Posterior vena cava (tissue), 2 donors: Measurements from ENCODE around the gene TAS2R16. TPM values are rescaled to one million over a fixed set of nuclear protein-coding genes. Genes with fewer than 3 reads are reported as not detected.
"Not testable (repeated sequence)": the region's sequence is repeated elsewhere in the genome, so short reads cannot be mapped to it uniquely, and the experiment has no call there.

Experiments
- DNase-seq: peaks from one replicate; pipeline ENCODE4 v3.0.0-alpha.2; 2020; ENCODE audit warnings: low spot score
- intact Hi-C, 2 donors: fragments of 100-400 bp; cut with DNase I; formaldehyde crosslinking; loops; one replicate each; pipeline versions ENCODE4 v1.14.1 to v1.14.2; 2022 to 2023
- total RNA-seq, 2 donors: library from RNA; stranded (reverse); fragmentation: NEBNext Ultra II Directional; extraction: Animal tissue kit (Norgen Biotek cat#: 25700); gene quantifications; one replicate each; pipeline ENCODE4 v1.2.1, GENCODE V29; 2021
- donor health status: DM: yes; HTN: yes; CAD: no.
- donor health status: DM: yes; HTN: yes; CAD: no.

TAS2R16 gene
- total RNA-seq, 2 donors from 2014 or later: not detected

GRCh38 chr7:122983261-122983660, 12.2 kb downstream of the TAS2R16 start:
- intact Hi-C loops: no loop called here
- no peak for DNase-seq

DNA sequence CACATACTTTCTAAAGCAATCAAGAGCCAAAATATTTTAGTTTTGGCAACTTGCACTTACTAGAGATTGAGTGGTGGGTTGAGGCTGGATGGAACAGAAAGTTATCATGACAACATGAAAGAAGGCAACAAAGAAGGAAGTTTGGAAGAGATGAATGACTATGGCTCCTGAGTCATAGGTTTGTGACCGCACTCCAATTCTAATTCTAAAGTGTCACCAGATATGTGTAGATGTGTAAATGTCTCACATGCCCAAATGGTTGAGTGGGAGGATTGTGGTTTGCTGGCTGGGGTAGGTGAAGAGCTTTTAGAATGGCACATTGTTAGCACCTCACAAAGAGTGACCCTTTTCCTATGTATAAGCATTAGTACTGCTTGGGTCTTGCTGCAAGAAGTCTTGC, 20.2 kb downstream of the TAS2R16 start:
- intact Hi-C loops: no loop called here
- no peak for DNase-seq

DNA sequence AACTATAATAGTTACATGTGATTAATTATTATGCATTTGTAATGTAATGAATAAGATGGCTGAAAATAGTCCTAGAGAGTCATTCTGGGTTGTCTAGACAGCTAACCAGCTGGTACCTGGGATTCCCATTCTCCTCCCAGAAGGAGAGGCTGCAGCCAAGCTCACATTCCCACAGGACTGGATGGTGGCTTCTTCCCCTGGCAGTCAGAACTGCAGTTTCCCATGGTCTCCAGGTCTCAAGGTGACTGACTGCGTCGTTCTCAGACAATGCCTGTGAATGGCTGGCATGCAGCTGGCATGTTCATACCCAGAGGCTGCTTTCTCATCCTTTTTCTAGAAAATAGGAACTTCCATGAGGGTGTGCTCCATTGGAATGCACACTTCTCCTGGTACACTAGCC, 21.3 kb downstream of the TAS2R16 start:
- intact Hi-C loops: no loop called here
- DNase-seq: no peak

- intact Hi-C loops: no loop called here
- DNase-seq: no peak
Observed at GRCh38 chr7:122972056-122972455, 23.4 kb downstream of the TAS2R16 start.

GRCh38 chr7:122970740-122971725, 24.5 kb downstream of the TAS2R16 start:
- no peak for DNase-seq
- intact Hi-C loops: no loop called here

- DNase-seq: no peak
- intact Hi-C loops: no loop called here
Observed at GRCh38 chr7:122968389-122968788, 27.1 kb downstream of the TAS2R16 start.

DNA sequence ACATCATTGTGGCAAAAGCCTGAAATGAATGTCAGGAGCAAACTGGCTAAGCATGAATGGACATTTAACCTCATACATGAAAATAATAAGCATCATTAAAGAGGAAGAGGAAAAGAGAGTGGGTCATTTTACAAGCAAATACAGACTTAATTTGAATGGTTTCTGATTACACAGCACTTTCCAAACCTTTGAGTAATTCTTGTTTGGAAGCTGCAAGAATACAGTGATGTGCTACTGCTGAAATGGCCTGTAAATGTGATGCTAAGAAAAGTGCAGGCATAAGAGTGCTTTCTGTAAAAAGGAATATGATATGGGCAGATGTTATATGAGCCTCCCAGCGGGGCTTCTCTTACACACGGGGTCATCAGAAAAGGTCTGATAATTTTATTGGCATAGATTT, 30.2 kb downstream of the TAS2R16 start:
- intact Hi-C loops: no loop called here

DNA sequence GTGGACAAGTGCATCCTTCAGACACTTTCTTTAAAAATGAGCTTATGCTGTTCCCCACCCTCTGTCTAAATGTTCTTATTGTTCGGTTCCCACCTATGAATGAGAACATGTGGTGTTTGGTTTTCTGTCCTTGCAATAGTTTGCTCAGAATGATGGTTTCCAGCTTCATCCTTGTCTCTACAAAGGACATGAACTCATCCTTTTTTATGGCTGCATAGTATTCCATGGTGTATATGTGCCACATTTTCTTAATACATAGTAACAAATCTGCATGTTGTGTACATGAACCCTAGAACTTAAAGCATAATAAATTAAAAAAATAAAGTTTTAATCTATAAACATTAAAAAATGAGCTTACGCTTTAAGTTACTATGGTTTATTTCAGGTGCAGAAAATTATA, 41.8 kb downstream of the TAS2R16 start:
- intact Hi-C loops: loop anchor here in 1 of 2 donors (2.0 kb wide), 1 partner anchor 63 kb away; no protein-coding TSS in a partner anchor
- DNase-seq: not testable (repeated sequence)

More for the DNA sequence above, 30.2 kb downstream of the TAS2R16 start:
- no peak for DNase-seq

GRCh38 chr7:122951006-122951405, 44.5 kb downstream of the TAS2R16 start:
- intact Hi-C loops: no loop called here
- no peak for DNase-seq

DNA sequence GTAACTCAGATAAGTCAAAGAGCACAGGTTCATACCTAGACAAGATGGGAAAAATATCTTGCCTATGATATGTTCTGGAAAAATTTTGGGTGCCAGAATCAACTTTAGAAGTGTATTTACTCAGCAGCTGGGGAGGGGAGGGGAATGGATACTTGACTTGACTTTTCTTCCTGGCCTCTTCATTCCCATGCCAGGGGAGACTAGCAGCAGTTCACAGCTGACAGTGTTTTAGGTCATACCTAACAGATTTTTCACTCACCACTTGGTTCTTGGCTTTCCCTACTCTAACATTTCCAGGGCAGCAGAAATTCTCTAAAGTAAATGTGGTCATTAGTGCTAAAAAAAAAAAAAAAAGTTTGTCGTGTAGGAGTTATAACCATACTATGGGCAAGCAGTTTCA, 46.3 kb downstream of the TAS2R16 start:
- no peak for DNase-seq
- intact Hi-C loops: no loop called here

Other genes with a start within 250 kb of the TAS2R16 start
- gene CADPS2, start 109.2 kb downstream of the TAS2R16 start, total RNA-seq: 10 to 100 TPM; 15.6 to 19.1 TPM
- gene SLC13A1, start 204.3 kb upstream of the TAS2R16 start, total RNA-seq: not detected